ENCODE results near the gene NFE2L3. TPM values are rescaled to one million over a fixed set of nuclear protein-coding genes. Genes with fewer than 3 reads are reported as not detected.
"Not testable (repeated sequence)": the region's sequence is repeated elsewhere in the genome, so short reads cannot be mapped to it uniquely, and the experiment has no call there.

NFE2L3 gene
- polyA plus RNA-seq, 1 donor = 3.0 TPM

DNA sequence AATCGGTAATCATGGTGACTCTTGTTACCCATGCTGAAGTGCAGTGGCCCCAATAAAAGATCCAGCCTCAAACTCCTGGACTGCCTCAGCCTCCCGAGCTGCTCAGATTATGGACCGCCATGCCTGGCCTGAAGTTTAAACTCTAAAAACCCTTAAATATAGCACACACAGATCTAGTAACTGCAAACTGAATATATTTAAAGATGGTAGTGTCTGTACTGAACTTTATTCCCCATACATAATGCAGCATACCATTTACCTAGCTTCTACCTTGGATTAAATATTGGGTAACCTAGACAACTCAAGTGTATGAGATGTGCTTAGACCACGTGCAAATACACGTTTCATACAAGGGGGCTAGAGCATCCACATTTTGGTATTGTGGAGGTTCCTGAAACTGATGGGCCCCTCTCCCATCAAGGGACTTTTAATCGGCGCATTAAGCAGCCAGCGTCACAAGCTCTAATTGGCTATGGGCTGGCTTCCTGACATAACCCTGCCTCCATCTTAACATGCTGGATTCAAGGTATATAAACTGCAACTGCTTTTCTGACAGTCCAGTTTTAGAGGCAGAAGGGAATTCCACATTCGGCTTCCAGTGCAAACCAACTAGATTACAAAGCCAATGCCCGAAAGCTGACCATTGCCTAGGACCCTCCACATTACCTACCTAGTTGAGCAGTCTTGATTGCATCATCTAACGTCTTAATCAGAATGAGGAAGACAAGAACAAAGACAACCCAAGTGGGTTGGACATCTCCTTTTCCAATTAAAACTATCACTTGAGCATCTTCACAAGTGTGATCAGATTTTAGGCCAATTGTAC is 35.6 kb downstream of the NFE2L3 start:
- DNase-seq = no peak

DNA sequence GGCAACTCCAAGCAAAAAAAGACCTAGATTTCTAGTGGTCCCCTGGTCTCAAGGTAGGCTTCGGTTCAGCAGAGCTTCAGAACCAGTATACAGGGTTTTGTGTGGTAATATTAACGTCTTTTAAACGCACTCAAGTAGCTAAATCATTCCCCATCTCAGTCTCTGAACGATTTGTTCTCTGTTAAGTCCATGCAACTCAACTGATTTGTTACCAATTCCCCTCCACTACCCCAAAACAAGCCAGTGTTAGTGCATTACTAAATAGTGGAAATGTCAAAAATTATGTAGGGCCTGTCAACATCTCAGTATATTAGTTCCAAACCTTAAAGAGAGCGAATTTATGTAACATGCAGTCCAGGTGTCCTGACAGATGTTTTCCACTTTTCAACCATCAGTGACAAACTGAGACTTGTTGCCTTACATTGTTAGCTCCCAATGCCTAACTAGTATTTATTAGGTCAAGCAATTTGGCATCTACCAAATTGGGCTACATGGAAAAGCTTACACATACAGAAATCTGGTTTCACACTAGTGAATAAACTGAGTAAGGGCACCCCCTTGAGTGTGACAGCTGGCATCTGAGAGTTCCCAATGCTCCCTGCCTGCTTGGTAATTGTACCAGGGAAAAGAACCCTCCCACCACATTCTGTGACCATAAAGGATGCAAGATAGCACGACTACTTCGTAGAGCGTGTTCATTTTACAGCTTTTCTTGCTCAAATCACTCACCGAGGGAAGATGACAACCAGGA is 36.4 kb downstream of the NFE2L3 start:
- no peak for DNase-seq

DNA sequence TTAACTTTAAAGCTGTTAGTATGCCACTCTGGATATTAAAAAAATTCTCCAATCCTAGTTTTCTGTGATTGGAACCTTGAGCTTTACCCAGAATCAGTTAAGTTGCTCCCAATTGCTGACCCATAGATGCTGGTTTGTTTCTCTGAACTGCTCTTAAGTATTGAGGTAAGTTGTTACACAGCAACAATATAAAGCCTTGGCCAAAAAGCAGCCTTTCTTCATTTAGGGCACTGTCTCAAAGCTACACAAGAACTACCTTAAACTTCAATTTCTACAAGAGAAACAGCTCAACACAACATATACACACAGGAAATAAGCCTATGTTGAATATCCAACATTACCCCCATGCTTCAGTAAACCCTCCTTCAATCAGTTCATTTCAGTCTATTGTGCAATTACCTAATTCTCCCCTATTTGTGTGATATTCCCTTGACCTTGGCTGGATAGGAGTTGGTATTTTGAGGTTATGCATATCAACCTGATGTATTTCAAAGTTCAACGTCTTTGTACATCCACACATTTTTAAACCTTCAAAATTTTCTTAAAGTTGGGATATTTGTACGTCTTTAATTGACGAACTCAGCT is 37.1 kb downstream of the NFE2L3 start:
- no peak for DNase-seq

DNA sequence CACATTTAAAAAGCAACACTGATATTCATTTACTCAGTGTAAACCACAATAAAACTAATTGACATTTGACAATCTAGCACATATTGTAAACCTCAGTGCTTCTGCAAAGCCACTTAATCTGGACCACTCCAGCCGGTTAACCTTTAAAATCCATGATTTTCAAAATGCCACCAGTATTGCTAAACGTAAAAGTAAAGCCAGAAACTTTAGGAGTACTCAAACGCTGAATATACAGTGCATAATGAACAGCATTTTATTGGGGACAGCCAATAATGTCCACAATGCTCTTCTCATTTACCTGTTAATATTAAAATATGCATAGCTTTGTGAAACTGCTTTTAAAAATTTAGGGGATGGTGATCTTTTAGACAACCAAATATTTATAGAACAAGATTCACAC is 37.7 kb downstream of the NFE2L3 start:
- DNase-seq = no peak

DNA sequence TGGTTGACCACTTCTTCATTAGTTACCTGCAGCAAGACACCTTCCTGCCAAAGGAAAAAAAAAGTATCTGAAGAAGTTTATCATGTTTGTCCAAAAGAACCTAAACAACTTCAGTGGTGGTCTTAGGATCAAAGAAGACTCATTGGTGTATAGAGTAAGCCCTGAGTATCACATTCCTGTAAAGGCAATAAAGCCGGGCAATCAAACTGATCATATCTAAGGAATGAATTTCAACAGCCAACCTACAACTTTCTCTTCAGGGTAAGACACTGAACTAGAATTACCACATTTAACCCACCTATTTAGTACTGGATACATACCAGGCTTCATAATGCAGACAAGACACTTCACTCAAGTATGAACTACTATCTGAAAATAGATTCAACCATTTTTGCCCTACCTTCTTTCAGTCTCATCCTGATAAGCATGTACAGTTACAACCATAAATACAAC is 38.4 kb downstream of the NFE2L3 start:
- DNase-seq = no peak

DNA sequence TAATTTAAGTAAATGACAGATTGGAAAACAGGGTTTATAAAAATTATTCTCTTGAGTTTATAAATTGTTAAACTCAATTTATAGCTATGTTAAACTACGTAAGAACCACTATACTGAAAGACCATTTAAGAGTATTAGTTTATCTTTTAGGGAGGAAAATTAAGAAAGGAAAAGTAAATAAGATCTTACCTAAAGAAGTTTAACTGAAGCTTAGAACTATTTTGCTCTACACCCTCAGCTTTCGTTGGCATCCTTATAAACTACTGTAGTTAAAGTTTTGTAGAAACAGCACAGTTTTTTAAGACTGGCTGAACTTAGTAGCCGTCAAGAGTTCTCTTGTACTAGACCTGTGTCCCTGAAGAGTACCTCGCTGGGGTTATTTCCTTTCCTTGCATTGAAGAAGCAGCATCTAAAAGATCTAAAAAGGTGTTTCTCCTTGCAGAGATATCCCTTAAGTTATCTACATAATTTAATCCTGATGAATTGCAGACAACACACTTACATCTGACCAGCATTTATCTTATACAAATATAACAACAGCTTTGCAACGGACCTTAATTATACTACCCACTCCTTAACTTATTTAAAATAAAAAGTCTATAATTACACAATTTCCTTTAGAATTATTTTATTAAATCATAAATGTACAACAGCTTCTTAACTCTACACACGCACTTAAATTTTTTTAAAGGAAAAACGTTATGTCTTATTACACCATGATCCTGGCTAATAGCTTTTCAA is 39.4 kb downstream of the NFE2L3 start:
- no peak for DNase-seq

DNA sequence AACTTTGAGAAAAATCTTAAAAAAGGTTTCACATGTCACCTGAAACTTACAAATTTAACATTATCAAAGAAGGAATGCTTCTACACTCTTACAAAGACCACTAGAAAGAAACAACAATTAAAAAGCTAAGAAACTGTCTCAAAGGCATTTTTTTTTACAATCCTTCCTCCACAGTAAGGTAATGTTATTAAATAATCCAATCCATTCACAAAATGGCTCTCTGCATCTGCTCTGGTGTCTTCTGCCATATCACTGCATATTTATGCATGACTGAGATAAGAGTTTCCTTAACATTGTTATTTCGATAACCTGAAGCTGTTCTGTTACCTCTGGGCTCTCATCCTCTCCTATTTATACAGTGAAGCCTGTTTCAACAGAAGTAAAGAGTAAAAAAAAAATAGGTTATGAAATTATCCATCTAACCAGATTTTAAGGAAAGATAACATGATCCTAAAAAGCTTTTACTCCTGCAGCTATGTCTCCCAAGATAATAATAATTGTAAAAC is 40.0 kb downstream of the NFE2L3 start:
- DNase-seq = no peak

DNA sequence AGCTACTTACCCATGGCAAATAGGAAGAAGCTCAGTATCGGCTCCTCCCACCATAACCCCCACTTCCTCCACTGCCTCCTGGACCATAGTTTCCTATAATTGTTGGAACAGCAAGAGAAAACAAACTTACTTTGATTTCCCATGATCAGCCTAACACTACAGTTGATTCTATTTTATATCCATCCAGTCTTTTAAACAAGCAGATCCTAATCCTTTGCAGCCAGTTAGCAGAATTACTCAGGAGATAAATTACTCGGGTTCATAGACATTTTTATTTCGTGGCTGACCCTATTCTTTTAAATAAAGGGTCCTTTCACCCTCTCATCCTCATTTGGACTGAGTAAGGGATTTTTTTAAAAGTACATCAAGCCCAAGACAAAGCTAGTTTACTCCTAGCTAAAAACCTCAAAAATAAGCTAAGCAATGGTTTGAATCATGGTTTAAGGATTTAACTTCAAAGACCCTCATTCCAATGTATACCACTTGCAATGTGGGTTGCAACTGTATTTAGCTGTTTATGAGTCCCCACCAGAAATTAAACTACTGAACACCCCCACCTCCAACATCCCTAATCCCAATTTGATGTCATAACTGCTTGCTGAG is 40.6 kb downstream of the NFE2L3 start:
- DNase-seq = no peak

DNA sequence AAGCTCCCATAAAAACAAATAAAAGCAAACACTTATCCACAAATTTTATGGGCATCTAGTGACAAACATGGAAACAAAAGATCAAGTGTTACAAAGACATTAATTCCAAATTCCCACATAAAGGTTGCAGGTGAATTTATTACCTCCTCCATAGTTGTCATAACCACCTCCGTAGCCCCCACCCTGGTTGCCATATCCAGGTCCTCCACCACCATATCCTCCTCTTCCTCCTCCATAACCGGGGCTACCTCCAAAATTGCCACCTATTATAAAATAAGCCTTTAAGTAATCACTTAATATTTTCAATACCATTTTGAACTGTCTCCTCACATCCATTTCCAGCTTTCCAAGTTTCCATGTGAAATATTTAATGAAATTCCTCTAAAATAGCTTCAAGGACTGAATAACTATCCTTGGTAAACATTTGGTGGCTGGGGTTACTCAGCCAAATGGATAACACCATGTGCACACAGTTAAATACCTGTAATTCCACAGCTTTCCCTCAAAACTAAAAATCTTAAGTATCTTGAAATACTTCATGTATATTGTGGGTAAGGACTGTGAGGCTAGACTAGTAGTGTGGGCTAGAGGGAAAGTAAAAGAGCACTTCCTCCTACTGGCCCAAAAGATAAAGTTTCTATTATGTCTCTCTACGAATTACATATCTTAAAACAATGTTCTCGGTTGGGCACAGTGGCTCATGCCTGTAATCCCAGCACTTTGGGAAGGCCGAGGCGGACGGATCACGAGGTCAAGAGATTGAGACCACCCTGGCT is 41.6 kb downstream of the NFE2L3 start:
- DNase-seq = no peak

DNA sequence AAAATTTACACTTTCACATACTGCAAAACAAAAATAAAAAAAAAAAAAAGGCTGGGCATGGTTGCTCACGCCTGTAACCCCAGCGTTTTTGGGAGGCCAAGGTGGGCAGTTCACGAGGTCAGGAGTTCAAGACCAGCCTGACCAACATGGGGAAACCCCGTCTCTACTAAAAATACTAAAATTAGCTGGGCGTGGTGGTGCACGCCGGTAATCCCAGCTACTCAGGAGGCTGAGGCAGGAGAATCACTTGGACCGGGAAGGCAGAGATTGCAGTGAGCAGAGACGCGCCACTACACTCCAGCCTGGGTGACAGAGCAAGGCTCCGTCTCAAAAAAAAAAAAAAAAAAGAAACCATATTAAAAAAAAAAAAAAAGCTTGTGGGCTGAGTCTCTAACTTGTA is 42.8 kb downstream of the NFE2L3 start:
- DNase-seq = not testable (repeated sequence)

DNA sequence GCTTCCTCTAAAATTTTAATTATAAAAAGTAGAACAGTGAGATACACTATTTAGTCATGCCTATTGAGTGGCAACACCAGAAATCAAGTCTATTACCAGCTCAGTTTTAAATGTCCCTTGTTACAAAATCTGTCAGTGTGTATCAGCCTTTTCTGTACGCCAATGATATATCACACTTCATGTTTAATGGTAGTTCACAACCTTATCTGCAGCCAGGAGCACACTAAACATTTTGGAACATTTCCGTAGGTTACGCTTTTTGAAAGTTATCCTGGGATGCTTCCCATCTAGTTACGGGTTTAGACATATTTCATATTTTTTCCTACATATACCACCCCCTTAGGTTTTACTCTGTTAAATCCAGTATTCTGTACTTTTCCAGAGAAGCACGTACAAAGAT is 43.2 kb downstream of the NFE2L3 start:
- no peak for DNase-seq

DNA sequence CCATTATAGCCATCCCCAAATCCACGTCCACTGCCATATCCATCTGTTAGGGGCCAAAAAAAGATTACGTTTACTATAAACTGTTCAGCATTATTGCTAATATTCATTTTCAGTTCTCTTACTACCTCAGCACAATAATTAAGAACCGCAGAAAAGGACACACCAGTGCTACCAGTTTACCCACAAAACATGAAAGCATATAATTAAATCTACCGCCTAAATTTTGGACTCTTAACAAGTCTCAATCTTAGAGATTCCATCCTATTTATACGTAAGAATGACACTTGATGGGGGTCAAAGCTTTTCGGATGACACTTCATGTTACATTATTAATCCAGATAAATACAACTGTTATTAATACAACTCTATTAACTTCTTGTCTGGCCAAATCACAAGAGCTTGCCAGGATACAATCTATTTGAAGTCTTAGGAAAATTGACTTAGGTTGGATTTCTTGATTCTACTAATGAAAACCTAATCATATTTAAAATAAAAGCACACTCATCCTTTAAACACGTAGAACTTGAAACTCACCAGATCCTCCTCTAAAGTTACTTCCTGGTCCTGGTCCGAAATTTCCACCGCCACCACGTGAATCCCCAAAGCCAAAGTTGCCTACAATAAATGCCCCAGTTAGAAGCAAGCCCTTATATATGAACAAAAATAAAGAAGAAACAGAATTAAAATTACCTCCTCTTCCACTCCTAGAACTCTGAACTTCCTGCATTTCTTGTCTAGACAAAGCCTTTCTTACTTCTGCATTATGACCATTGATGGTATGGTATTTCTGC is 44.1 kb downstream of the NFE2L3 start:
- no peak for DNase-seq

DNA sequence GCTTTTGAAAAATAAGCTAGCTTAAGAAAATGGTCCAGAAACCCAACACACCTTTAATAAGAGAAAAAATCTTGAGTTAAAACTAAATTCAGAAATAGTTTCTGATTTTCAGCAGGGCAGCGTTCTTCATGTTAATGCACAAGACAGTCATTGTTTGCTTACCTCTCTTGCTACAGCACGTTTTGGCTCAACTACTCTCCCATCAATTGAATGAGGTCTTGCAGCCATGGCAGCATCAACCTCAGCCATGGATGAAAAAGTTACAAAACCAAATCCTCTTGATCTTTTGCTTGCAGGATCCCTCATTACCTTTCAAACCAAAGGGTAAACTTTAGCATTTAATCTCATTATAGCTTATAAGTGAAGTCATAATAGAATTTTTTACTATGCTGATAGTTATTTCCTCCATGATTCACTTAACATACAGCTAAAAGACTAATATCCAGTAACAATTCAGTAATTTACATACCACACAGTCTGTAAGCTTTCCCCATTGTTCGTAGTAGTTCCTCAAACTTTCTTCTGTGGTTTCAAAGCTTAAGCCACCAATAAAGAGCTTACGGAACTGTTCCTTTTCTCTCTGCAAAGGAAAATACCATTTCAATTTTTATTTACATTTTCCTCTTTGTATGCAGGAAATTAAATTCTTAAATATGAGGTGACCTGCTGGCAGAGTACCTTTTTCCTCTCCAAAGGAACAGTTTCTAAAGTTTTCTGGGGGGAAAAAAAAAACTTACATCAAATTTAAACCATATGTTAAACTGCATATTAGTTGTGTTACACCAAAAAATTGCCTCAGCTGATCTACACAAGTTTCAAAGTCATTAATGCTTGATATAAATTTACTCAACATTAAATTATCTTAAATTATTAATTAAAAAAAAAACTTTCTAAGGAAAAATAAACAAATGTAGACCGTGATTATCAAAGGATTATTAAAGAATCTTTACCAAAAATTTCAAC is 45.4 kb downstream of the NFE2L3 start:
- no peak for DNase-seq

DNA sequence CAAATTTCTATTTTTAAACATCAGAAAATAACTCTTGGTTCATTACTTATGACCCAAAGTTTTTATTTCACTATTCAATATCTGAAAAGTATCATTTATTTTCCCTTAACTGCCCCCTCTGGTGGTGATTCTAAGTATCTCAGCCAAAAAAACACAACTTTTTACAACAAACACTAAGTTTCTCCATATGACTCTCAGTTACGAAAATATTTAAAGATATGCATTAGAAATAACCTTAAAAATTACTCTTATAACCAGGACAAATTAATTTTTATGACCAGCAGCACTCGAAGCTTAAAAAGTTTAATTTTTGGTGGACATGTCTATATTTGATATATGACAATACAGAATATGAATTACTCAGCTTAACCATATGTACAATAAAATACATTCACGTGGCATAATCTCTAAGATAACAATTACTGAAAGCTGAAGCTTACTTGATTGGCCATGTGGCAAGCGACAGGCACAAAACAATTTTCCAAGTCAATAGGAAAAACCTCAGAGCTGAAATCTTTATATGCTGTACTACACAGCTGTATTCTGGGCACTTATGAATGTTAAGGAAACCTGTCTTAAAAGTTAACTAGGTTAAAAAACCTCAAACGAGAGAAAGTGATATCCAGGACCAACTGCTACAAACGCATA is 46.3 kb downstream of the NFE2L3 start:
- peak; percentile 49 for DNase-seq

DNA sequence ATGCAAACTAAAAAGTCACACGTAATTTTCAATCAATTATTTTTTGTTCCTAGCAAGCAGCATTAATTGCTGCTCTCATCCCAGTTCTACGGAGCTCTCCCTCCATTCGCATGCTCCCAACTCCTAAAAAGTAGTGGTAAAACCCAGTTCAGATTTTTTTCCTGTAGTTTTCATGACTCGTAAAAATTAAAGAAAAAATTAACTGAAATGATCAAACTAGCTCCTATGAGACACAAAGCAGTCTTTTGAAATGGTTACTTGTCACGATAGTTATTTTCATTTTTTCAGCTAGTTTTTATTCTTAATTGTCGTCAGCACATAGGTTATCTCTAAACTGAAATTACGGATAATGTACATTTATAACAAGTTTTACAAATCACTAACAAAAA is 46.8 kb downstream of the NFE2L3 start:
- DNase-seq = no peak

DNA sequence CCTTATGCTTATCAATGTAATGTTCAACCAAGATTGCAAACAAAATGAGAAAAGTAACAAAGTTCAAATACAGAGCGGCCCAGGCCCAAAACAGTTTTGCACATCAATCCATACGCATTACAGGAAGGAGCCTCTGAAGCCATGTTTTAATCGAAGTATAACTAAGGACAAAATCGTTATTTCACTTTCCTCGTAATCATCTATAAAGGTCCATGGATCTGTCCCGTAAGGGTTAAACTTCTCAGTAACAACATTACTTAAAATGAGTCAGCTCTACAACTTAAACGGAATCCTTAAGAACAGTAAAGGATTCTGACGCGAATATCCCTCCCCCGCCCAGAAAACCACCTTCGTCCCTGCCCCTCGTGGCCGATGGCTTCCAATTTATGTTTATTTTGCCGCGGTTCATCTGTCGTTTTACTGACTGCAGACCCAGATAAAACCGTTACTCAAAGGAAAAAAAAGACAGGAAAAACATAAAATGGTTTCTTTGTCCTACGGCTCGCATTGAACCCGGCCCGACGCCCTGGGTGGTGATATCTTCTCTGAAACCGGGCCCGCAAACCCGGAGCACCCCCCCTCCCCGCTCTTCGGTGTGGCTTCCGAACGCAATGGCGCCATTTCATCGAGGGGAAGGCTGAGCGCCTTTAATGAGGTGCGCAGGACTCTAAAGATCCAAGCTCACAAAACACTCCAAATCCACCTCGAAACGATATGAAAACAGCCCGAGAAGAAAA is 47.5 kb downstream of the NFE2L3 start:
- DNase-seq = peak; percentile 79

DNA sequence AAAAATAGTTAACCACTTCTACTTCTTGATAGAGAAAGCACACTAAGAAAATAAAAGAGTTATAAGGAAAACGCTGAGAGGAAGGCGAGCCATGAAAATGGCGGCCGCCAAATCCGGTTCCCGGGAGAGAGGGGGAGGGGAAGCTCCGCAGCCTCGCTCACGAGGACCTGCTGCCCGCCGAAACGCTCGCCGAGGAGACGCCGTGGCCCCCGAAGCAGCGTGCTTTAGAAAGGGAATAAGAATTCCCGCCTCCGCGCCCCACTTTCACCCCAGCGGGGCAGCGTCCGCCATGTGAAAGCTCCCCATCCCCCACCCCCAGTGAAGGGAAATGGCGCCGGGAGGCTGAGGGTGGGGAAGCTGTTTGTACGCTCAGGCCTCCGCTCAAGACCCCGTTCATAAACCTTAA is 48.0 kb downstream of the NFE2L3 start:
- peak; percentile 81 for DNase-seq
